Eye (tissue), 1 donor: ENCODE data around the gene JTB.

ENCODE experiments used
- DNase-seq: peaks from one replicate; pipeline ENCODE4 v3.0.0-alpha.2; 2015

JTB gene

GRCh38 chr1:153978274-153978909, 918 bp upstream of the JTB start:
- DNase-seq: no peak

- DNase-seq: no peak
These were observed 640 bp downstream of the JTB start for GRCh38 chr1:153976819-153977249.

GRCh38 chr1:153973525-153973924, 3.9 kb downstream of the JTB start:
- DNase-seq: no peak

GRCh38 chr1:153973071-153973470, 4.4 kb downstream of the JTB start:
- DNase-seq: no peak

GRCh38 chr1:153970346-153970745, 7.1 kb downstream of the JTB start:
- DNase-seq: no peak

- no peak for DNase-seq
These were observed 8.5 kb downstream of the JTB start for GRCh38 chr1:153968972-153969371.

- peak; percentile 50 for DNase-seq
These were observed 9.1 kb downstream of the JTB start for GRCh38 chr1:153968408-153968807.

GRCh38 chr1:153968000-153968363, 9.5 kb downstream of the JTB start:
- no peak for DNase-seq

- DNase-seq: peak; percentile 98
These were observed 10.1 kb downstream of the JTB start, which contains the start of gene CREB3L4 for GRCh38 chr1:153967107-153967999. Gene CREB3L4 (plus strand): TSS chr1:153967902. CDS start chr1:153968526, 624 bp downstream.

GRCh38 chr1:153963850-153964331, 13.6 kb downstream of the JTB start:
- no peak for DNase-seq

GRCh38 chr1:153963030-153963849, 14.2 kb downstream of the JTB start, which contains the start of gene SLC39A1:
Gene SLC39A1 (minus strand): TSS chr1:153963537. CDS start chr1:153962715, 822 bp downstream.
- DNase-seq: peak; percentile 100

GRCh38 chr1:153962088-153963029, 15.1 kb downstream of the JTB start:
- no peak for DNase-seq

- no peak for DNase-seq
These were observed 16.1 kb downstream of the JTB start for GRCh38 chr1:153961421-153961820.

GRCh38 chr1:153960206-153960605, 17.3 kb downstream of the JTB start:
- no peak for DNase-seq

- no peak for DNase-seq
These were observed 18.0 kb downstream of the JTB start for GRCh38 chr1:153959454-153959853.

- no peak for DNase-seq
These were observed 18.6 kb downstream of the JTB start for GRCh38 chr1:153958961-153959260.

GRCh38 chr1:153958111-153958960, 19.1 kb downstream of the JTB start, which contains the start of gene CRTC2:
Gene CRTC2 (minus strand): TSS chr1:153958612. CDS start chr1:153958497, 115 bp downstream.
- peak; percentile 99 for DNase-seq

GRCh38 chr1:153957744-153958110, 19.7 kb downstream of the JTB start:
- no peak for DNase-seq

- no peak for DNase-seq
These were observed 20.3 kb downstream of the JTB start for GRCh38 chr1:153956997-153957715.

GRCh38 chr1:153954826-153955225, 22.6 kb downstream of the JTB start:
- no peak for DNase-seq
